Natural killer cell (primary cell): ENCODE results near the gene GIPC2. TPM values are rescaled to one million over a fixed set of nuclear protein-coding genes. Genes with fewer than 3 reads are reported as not detected.
"Not testable (repeated sequence)": the region's sequence is repeated elsewhere in the genome, so short reads cannot be mapped to it uniquely, and the experiment has no call there.

Experiments
- ATAC-seq, 3 donors: fragments of 150-1000 bp in 2 of 3; fragments of 200-7000 bp in 1 of 3; cut with Tn5 transposase; 1 replicate in 1 of 3; 2 replicates in 2 of 3; pipeline ENCODE4 v1.10.0; 2021; ENCODE audit warnings: mild to moderate bottlenecking in 2 of 3, moderate library complexity in 2 of 3
- DNase-seq, 2 donors: peaks; one replicate each; pipeline versions ENCODE4 v3.0.0 to v3.0.0-alpha.2; 2013 to 2021; ENCODE audit warnings: mixed read lengths in 1 of 2
- H3K27ac ChIP-seq: one replicate; pipeline ENCODE4 v1.5.1; 2013; ENCODE audit warnings: mild to moderate bottlenecking, low read length
- H3K27me3 ChIP-seq: one replicate; pipeline ENCODE4 v1.6.1; 2013; ENCODE audit warnings: low read length; ENCODE audit not compliant: control insufficient read depth, insufficient read depth
- H3K36me3 ChIP-seq: one replicate; pipeline ENCODE4 v1.6.1; 2013; ENCODE audit warnings: low read length; ENCODE audit not compliant: control insufficient read depth, insufficient read depth
- H3K4me1 ChIP-seq: one replicate; pipeline ENCODE4 v1.6.1; 2013; ENCODE audit warnings: low read length; ENCODE audit not compliant: control insufficient read depth, insufficient read depth
- H3K4me3 ChIP-seq: one replicate; pipeline ENCODE4 v1.5.1; 2013; ENCODE audit warnings: low read length
- H3K9me3 ChIP-seq: one replicate; pipeline ENCODE4 v1.6.1; 2013; ENCODE audit warnings: low read length; ENCODE audit not compliant: control insufficient read depth, insufficient read depth
- H3K27ac Mint-ChIP-seq, 2 donors: one replicate each; pipeline ENCODE4 v1.8.0; 2022; ENCODE audit warnings: mild to moderate bottlenecking in 2 of 2, mixed read lengths in 2 of 2, moderate library complexity in 1 of 2
- H3K27me3 Mint-ChIP-seq, 2 donors: one replicate each; pipeline ENCODE4 v1.8.0; 2022; ENCODE audit warnings: low read depth in 2 of 2, mixed read lengths in 2 of 2
- H3K36me3 Mint-ChIP-seq: one replicate; pipeline ENCODE4 v1.8.0; 2022; ENCODE audit warnings: mixed read lengths
- H3K4me1 Mint-ChIP-seq, 2 donors: one replicate each; pipeline ENCODE4 v1.8.0; 2022; ENCODE audit warnings: mixed read lengths in 2 of 2
- H3K4me3 Mint-ChIP-seq: one replicate; pipeline ENCODE4 v1.8.0; 2022; ENCODE audit warnings: mild to moderate bottlenecking, moderate library complexity, mixed read lengths
- H3K9me3 Mint-ChIP-seq, 2 donors: one replicate each; pipeline ENCODE4 v1.8.0; 2022; ENCODE audit warnings: mixed read lengths in 2 of 2
- CTCF ChIP-seq: fragments of 200-600 bp; IDR thresholded peaks from one replicate; pipeline ENCODE4 v1.8.0; 2022; ENCODE audit warnings: antibody characterized with exemption
- WGBS: methylation state at CpG from one replicate; pipeline ENCODE4 v1.1.7; 2013; ENCODE audit warnings: missing lambda C conversion rate; ENCODE audit not compliant: insufficient coverage; 5-methylcytosine and 5-hydroxymethylcytosine counted together
- intact Hi-C: fragments of 100-400 bp; cut with micrococcal nuclease; formaldehyde crosslinking; loops from one replicate; pipeline ENCODE4 v1.14.2; 2022
- total RNA-seq, 4 donors: library from RNA; stranded (reverse); fragments of 120-200 nt in 1 of 4; gene quantifications; one replicate each; pipeline versions ENCODE4 v1.2.3 to v1.2.4, GENCODE V29; 2013 to 2022

Gene GIPC2
- total RNA-seq, 3 donors from 2014 or later (not counting 1 experiment from before 2014, with no cell fraction given) = not detected

- Mint-ChIP-seq H3K4me1 (no peaks in the 10 kb centered on the region), H3K27me3 (peaks cover 9 to 11% of the 10 kb centered on the region in 2 donors), H3K4me3 (no peak overlapping the region), H3K27ac (no peak overlapping the region), H3K36me3 (no peaks in the 10 kb centered on the region), H3K9me3 (no peaks in the 10 kb centered on the region)
- H3K27me3 ChIP-seq = peaks cover 4% of the 10 kb centered on the region
- no peak overlapping the region for H3K27ac ChIP-seq
- TF ChIP-seq CTCF = no peak
- H3K36me3 ChIP-seq = no peaks in the 10 kb centered on the region
- intact Hi-C loops = no loop called here
- no peaks in the 10 kb centered on the region for H3K4me1 ChIP-seq
- no peak overlapping the region for H3K4me3 ChIP-seq
- no peaks in the 10 kb centered on the region for H3K9me3 ChIP-seq
- 79% methylated on average over 4 of the region's 4 CpGs for WGBS
- ATAC-seq (no peak), DNase-seq (no peak)
Observed at GRCh38 chr1:78060857-78061563, 15.2 kb downstream of the GIPC2 start.

- 100% methylated on average over 1 of the region's 2 CpGs for WGBS
Observed at GRCh38 chr1:78061825-78062523, 16.2 kb downstream of the GIPC2 start.

GRCh38 chr1:78064886-78065285 is 19.1 kb downstream of the GIPC2 start:
- 91% methylated on average over 1 of the region's 2 CpGs for WGBS
- H3K9me3 Mint-ChIP-seq, DNase-seq, intact Hi-C loops, H3K4me3 ChIP-seq, H3K9me3 ChIP-seq, H3K36me3 ChIP-seq, H3K27me3 ChIP-seq, H3K36me3 Mint-ChIP-seq, H3K4me1 Mint-ChIP-seq, H3K27ac ChIP-seq, ATAC-seq, H3K4me1 ChIP-seq, H3K27ac Mint-ChIP-seq, H3K4me3 Mint-ChIP-seq: not testable (repeated sequence)
- H3K27me3 Mint-ChIP-seq = peaks cover 8 to 18% of the 10 kb centered on the region in 2 donors

More at GRCh38 chr1:78061825-78062523, 16.2 kb downstream of the GIPC2 start:
- Mint-ChIP-seq H3K9me3 (no peaks in the 10 kb centered on the region), H3K4me3 (no peak overlapping the region), H3K4me1 (no peaks in the 10 kb centered on the region), H3K27ac (no peak overlapping the region), H3K27me3 (peaks cover 8 to 9% of the 10 kb centered on the region in 2 donors), H3K36me3 (no peaks in the 10 kb centered on the region)
- TF ChIP-seq CTCF = no peak
- Histone ChIP-seq H3K4me3 (no peak overlapping the region), H3K36me3 (no peaks in the 10 kb centered on the region), H3K4me1 (no peaks in the 10 kb centered on the region), H3K9me3 (no peaks in the 10 kb centered on the region), H3K27me3 (peaks cover 4% of the 10 kb centered on the region), H3K27ac (no peak overlapping the region)
- DNase-seq (no peak), ATAC-seq (no peak)
- intact Hi-C loops = no loop called here

GRCh38 chr1:78068681-78069283 is 23.0 kb downstream of the GIPC2 start:
- Mint-ChIP-seq H3K27ac (no peak overlapping the region), H3K9me3 (no peaks in the 10 kb centered on the region), H3K27me3 (peaks cover 11 to 25% of the 10 kb centered on the region in 2 donors), H3K4me1 (no peaks in the 10 kb centered on the region), H3K4me3 (no peak overlapping the region), H3K36me3 (no peaks in the 10 kb centered on the region)
- no peak overlapping the region for H3K4me3 ChIP-seq
- H3K4me1 ChIP-seq = no peaks in the 10 kb centered on the region
- no peaks in the 10 kb centered on the region for H3K36me3 ChIP-seq
- WGBS = 88% methylated on average over 3 of the region's 3 CpGs
- no peak overlapping the region for H3K27ac ChIP-seq
- no peak for ATAC-seq
- no peak for TF ChIP-seq CTCF
- H3K27me3 ChIP-seq = no peaks in the 10 kb centered on the region
- DNase-seq = no peak
- intact Hi-C loops = no loop called here
- no peaks in the 10 kb centered on the region for H3K9me3 ChIP-seq
